ENCODE results near the gene AHSP. TPM values are rescaled to one million over a fixed set of nuclear protein-coding genes. Genes with fewer than 3 reads are reported as not detected.

AHSP gene
- total and polyA plus RNA-seq, 2 experiments from 2014 or later: not detected

DNA sequence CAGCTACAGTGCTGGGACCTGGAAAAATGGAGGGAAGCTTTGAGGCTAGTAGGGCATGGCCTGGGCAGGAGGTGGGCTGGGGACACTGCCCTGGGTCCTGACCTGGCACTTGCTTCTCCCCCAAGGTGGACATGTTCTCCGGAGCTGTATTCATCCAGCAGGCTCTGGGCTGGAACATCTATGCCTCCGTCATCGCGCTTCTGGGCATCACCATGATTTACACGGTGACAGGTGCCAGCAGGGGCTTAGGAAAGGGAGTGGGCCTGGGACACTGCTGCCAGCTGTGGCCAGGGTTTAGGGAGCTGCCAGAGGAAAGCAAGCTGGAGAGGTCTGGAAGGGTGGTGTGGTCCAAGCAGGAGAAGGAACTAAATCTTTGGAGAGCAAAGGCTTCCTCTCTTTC is 41.7 kb upstream of the AHSP start:
- H3K9me2 ChIP-seq (ENCODE audit: insufficient read depth): no peaks in the 10 kb centered on the region
- no peak overlapping the region for H3K4me3 ChIP-seq
- H2AFZ ChIP-seq: no peak overlapping the region
- 97 to 98% methylated on average over 4 to 5 of the region's 5 CpGs for WGBS, 2 experiments (ENCODE audit: low coverage in 1 of 2, low lambda C conversion rate in 2 of 2, missing lambda C conversion rate in 2 of 2)
- H3K36me3 ChIP-seq (ENCODE audit: low read depth): no peaks in the 10 kb centered on the region
- no peak overlapping the region for H3K9ac ChIP-seq
- no peak overlapping the region for H3K4me2 ChIP-seq (ENCODE audit: unreplicated experiment)
- no peaks in the 10 kb centered on the region for H3K9me3 ChIP-seq (ENCODE audit: low read depth)
- in situ Hi-C loops (cut with MboI): no loop called here
- H3K79me2 ChIP-seq (ENCODE audit: insufficient read depth): no peaks in the 10 kb centered on the region
- 0 out of 2 replicates have a peak, but pooled peaks cover 13% of the 10 kb centered on the region for H3K4me1 ChIP-seq (ENCODE audit: insufficient read depth)
- H3K27ac ChIP-seq: no peak overlapping the region
- no peak for DNase-seq
- H3K27me3 ChIP-seq (replicated peaks; ENCODE audit: insufficient read depth): peaks cover 8% of the 10 kb centered on the region; the same call in 1 of the 2 replicates
- peaks cover 3% of the 10 kb centered on the region; the same call in 1 of the 2 replicates for H3F3A ChIP-seq (ENCODE audit: insufficient read depth)
- no peak for TF ChIP-seq EZH2phosphoT487 (IDR thresholded peaks at IDR 0.05; ENCODE audit: insufficient read depth, low read depth)
- no peak for TF ChIP-seq EZH2 (IDR thresholded peaks at IDR 0.05; ENCODE audit: insufficient read depth, poor library complexity, severe bottlenecking)
- no peaks in the 10 kb centered on the region for H4K20me1 ChIP-seq (ENCODE audit: insufficient read depth)

DNA sequence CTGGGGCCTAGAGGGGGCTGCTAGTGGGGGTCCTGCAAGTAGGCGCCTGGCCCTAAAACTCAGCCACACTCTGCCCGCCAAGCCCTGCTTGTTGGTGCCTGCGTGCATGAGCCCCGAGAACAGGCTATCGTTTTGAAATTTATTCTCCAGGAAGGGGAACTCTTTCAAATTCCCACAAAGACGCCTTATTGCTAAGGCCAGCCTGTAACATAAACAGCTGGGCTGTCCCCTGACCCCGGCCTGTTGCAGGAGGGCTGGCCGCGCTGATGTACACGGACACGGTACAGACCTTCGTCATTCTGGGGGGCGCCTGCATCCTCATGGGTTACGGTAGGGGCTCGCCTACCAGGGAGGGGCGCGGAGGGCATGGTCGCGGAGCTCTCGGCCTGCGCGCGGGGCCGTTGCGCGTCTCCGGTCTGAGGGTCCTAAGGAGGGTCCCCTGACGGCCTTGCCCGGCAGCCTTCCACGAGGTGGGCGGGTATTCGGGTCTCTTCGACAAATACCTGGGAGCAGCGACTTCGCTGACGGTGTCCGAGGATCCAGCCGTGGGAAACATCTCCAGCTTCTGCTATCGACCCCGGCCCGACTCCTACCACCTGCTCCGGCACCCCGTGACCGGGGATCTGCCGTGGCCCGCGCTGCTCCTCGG is 40.5 kb upstream of the AHSP start:
- in situ Hi-C loops (cut with MboI): no loop called here
- Histone ChIP-seq H3K27ac (no peak overlapping the region), H3K4me3 (peak overlapping the region; percentile 75), H3K27me3 (replicated peaks; ENCODE audit: insufficient read depth) (peaks cover 8% of the 10 kb centered on the region; the same call in 1 of the 2 replicates), H3K9me2 (ENCODE audit: insufficient read depth) (no peaks in the 10 kb centered on the region), H3K4me2 (ENCODE audit: unreplicated experiment) (peak overlapping the region; percentile 90), H4K20me1 (ENCODE audit: insufficient read depth) (no peaks in the 10 kb centered on the region), H3F3A (ENCODE audit: insufficient read depth) (no peaks in the 10 kb centered on the region), H3K36me3 (ENCODE audit: low read depth) (no peaks in the 10 kb centered on the region), H3K79me2 (ENCODE audit: insufficient read depth) (no peaks in the 10 kb centered on the region), H3K4me1 (ENCODE audit: insufficient read depth) (0 out of 2 replicates have a peak, but pooled peaks cover 13% of the 10 kb centered on the region), H2AFZ (peak overlapping the region; percentile 80), H3K9ac (peak overlapping the region; percentile 43; the same call in 1 of the 2 replicates), H3K9me3 (ENCODE audit: low read depth) (no peaks in the 10 kb centered on the region)
- 9 to 15% methylated on average over 39 to 48 of the region's 48 CpGs for WGBS, 2 experiments (ENCODE audit: low coverage in 1 of 2, low lambda C conversion rate in 2 of 2, missing lambda C conversion rate in 2 of 2)
- no peak for DNase-seq
- TF ChIP-seq EZH2phosphoT487 (IDR thresholded peaks at IDR 0.05; ENCODE audit: insufficient read depth, low read depth) (0 out of 2 replicates have a peak, but pooled peaks have one; percentile 32), EZH2 (IDR thresholded peaks at IDR 0.05; ENCODE audit: insufficient read depth, poor library complexity, severe bottlenecking) (no peak)

DNA sequence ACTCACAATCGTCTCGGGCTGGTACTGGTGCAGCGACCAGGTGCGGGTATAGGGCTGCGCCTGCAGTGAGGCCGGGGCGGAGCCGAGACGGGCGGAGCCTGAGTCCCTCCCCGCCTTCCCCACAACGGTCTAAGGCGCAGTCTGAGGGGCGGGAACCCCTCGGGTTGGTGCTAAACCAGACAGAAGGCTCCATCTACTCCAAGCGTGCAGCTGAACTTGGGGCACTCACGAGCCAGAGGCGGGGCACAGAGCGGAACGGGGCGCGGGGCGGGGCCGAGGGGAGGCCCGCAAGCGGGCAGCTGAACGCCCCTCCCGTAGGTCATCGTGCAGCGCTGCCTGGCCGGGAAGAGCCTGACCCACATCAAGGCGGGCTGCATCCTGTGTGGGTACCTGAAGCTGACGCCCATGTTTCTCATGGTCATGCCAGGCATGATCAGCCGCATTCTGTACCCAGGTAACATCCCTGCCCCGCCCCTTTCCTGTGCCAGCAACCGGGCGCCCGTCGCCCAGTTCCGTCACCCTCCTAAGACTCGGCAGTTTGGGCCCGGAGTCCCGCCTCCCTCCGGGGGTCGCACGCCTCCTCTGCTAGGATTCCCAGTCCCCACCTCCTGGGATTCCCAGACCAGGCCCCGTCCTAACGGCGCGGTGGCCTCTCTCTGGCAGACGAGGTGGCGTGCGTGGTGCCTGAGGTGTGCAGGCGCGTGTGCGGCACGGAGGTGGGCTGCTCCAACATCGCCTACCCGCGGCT is 39.8 kb upstream of the AHSP start:
- Histone ChIP-seq H3K79me2 (ENCODE audit: insufficient read depth) (no peaks in the 10 kb centered on the region), H3K36me3 (ENCODE audit: low read depth) (no peaks in the 10 kb centered on the region; the same call in 1 of the 2 replicates), H3K9me3 (ENCODE audit: low read depth) (no peaks in the 10 kb centered on the region), H3K9me2 (ENCODE audit: insufficient read depth) (no peaks in the 10 kb centered on the region), H3K9ac (peak overlapping the region; percentile 43; the same call in 1 of the 2 replicates), H3F3A (ENCODE audit: insufficient read depth) (no peaks in the 10 kb centered on the region), H3K27ac (no peak overlapping the region), H2AFZ (peak overlapping the region; percentile 80), H3K4me3 (peak overlapping the region; percentile 75), H3K4me2 (ENCODE audit: unreplicated experiment) (peak overlapping the region; percentile 90), H3K4me1 (ENCODE audit: insufficient read depth) (0 out of 2 replicates have a peak, but pooled peaks cover 13% of the 10 kb centered on the region), H4K20me1 (ENCODE audit: insufficient read depth) (no peaks in the 10 kb centered on the region), H3K27me3 (replicated peaks; ENCODE audit: insufficient read depth) (peaks cover 8% of the 10 kb centered on the region; the same call in 1 of the 2 replicates)
- DNase-seq: peak; percentile 53
- TF ChIP-seq EZH2 (IDR thresholded peaks at IDR 0.05; ENCODE audit: insufficient read depth, poor library complexity, severe bottlenecking) (no peak), EZH2phosphoT487 (IDR thresholded peaks at IDR 0.05; ENCODE audit: insufficient read depth, low read depth) (no peak)
- WGBS, 2 experiments (ENCODE audit: low coverage in 1 of 2, low lambda C conversion rate in 2 of 2, missing lambda C conversion rate in 2 of 2): 2% methylated on average over 32 to 40 of the region's 60 CpGs
- in situ Hi-C loops (cut with MboI): no loop called here

DNA sequence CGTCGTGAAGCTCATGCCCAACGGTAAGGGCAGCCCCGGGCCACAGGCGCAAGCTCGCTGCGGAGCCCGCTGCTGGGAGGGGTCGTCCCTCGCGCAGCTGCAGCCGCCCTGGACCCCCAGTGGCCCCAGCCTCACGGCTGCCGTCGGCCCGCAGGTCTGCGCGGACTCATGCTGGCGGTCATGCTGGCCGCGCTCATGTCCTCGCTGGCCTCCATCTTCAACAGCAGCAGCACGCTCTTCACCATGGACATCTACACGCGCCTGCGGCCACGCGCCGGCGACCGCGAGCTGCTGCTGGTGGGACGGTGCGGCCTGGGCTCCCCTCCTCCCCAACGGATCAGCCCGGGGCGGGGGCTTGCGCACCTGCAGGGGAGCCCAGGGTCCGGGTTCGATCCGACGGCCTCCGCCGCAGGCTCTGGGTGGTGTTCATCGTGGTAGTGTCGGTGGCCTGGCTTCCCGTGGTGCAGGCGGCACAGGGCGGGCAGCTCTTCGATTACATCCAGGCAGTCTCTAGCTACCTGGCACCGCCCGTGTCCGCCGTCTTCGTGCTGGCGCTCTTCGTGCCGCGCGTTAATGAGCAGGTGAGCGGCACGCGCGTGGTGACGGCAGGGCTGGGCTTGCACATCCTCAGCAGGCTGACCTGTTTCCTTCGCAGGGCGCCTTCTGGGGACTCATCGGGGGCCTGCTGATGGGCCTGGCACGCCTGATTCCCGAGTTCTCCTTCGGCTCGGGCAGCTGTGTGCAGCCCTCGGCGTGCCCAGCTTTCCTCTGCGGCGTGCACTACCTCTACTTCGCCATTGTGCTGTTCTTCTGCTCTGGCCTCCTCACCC is 39.0 kb upstream of the AHSP start:
- no peak overlapping the region for H3K9ac ChIP-seq
- no peaks in the 10 kb centered on the region for H3K9me3 ChIP-seq (ENCODE audit: low read depth)
- no peaks in the 10 kb centered on the region for H4K20me1 ChIP-seq (ENCODE audit: insufficient read depth)
- H3K79me2 ChIP-seq (ENCODE audit: insufficient read depth): no peaks in the 10 kb centered on the region
- 0 out of 2 replicates have a peak, but pooled peaks cover 13% of the 10 kb centered on the region for H3K4me1 ChIP-seq (ENCODE audit: insufficient read depth)
- no peaks in the 10 kb centered on the region for H3K9me2 ChIP-seq (ENCODE audit: insufficient read depth)
- no peak for DNase-seq
- TF ChIP-seq EZH2 (IDR thresholded peaks at IDR 0.05; ENCODE audit: insufficient read depth, poor library complexity, severe bottlenecking) (no peak), EZH2phosphoT487 (IDR thresholded peaks at IDR 0.05; ENCODE audit: insufficient read depth, low read depth) (no peak)
- no peaks in the 10 kb centered on the region for H3F3A ChIP-seq (ENCODE audit: insufficient read depth)
- 46 to 47% methylated on average over 58 to 69 of the region's 77 CpGs for WGBS, 2 experiments (ENCODE audit: low coverage in 1 of 2, low lambda C conversion rate in 2 of 2, missing lambda C conversion rate in 2 of 2)
- no peaks in the 10 kb centered on the region; the same call in 1 of the 2 replicates for H3K36me3 ChIP-seq (ENCODE audit: low read depth)
- peak overlapping the region; percentile 90 for H3K4me2 ChIP-seq (ENCODE audit: unreplicated experiment)
- no peak overlapping the region for H2AFZ ChIP-seq
- peaks cover 8% of the 10 kb centered on the region; the same call in 1 of the 2 replicates for H3K27me3 ChIP-seq (replicated peaks; ENCODE audit: insufficient read depth)
- peak overlapping the region; percentile 75 for H3K4me3 ChIP-seq
- in situ Hi-C loops (cut with MboI): no loop called here
- no peak overlapping the region for H3K27ac ChIP-seq

Measured in GM23248 (cell line).